CD4-positive, alpha-beta T cell treated with Interleukin-15 for 4 hours (primary cell): ENCODE data around the gene NUDT22.

ENCODE experiments used
- DNase-seq: peaks from one replicate; pipeline ENCODE4 v3.0.0-alpha.2; 2020; ENCODE audit warnings: low spot score

NUDT22 gene

GRCh38 chr11:64255135-64256128 lies 29.4 kb downstream of the NUDT22 start:
- DNase-seq, result no peak

DNA sequence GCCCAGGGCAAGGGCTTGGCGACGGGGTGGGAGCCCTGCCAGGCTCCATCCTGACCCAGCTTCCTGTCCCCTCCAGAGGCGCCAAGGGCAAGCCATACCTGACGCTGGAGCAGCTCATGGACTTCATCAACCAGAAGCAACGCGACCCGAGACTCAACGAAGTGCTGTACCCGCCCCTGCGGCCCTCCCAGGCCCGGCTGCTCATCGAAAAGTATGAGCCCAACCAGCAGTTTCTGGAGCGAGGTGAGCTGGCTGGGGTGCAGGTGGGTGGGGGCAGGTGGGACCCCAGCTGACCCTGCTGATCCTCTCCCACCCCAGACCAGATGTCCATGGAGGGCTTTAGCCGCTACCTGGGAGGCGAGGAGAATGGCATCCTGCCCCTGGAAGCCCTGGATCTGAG lies 30.2 kb downstream of the NUDT22 start:
- no peak for DNase-seq

DNA sequence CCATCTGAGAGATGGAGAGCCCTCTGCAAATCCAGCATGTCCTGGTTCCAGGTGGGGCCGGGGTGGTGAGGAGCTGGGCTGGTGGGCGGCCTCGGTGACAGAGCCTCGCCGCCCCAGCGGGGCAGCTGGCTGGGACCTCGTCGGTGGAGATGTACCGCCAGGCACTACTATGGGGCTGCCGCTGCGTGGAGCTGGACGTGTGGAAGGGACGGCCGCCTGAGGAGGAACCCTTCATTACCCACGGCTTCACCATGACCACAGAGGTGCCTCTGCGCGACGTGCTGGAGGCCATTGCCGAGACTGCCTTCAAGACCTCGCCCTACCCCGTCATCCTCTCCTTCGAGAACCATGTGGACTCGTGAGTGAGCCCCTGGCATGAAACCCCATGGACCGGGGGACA lies 32.3 kb downstream of the NUDT22 start:
- no peak for DNase-seq

DNA sequence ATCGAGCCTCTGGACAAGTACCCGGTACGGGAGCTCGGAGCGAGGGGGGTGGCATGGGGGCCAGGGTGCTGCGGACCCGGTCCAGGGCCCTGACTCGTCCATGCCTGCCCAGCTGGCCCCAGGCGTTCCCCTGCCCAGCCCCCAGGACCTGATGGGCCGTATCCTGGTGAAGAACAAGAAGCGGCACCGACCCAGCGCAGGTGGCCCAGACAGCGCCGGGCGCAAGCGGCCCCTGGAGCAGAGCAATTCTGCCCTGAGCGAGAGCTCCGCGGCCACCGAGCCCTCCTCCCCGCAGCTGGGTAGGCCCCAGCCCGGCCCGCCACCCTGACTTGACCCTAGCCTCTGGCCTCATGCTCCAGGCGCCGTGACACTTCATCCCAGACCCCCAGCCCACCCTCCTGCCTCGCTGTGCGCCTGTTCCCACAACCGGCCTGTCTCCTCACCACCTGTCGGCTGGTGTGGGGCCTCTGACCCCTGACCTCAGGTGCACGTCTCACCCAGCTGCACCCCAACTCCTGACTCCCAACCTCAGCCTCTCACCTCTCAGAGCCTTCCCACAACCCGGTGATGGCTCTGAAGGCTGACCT lies 33.0 kb downstream of the NUDT22 start:
- no peak for DNase-seq

DNA sequence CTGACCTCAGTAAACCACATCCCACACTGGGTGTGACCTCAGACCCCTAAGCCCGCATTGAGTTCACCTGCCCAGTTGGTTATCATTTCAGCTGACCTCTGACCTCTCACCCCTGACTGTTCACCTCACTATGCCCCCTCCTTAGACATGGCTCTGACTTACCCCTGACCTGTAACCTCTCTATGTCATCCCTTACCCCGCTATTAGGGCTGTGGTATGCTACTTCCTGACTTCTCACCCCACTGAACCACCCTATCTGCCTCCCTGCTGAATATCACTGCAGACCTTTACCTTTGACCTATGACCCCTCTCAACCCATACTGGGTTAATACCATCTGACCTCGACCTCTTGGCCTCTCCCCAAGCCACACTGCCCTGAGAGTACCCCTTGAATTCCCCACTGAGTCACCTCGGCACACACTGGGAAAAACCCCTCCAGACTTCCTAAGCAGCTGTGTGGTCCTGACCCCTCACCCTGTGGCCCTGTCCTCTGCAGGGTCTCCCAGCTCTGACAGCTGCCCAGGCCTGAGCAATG lies 33.5 kb downstream of the NUDT22 start:
- no peak for DNase-seq

DNA sequence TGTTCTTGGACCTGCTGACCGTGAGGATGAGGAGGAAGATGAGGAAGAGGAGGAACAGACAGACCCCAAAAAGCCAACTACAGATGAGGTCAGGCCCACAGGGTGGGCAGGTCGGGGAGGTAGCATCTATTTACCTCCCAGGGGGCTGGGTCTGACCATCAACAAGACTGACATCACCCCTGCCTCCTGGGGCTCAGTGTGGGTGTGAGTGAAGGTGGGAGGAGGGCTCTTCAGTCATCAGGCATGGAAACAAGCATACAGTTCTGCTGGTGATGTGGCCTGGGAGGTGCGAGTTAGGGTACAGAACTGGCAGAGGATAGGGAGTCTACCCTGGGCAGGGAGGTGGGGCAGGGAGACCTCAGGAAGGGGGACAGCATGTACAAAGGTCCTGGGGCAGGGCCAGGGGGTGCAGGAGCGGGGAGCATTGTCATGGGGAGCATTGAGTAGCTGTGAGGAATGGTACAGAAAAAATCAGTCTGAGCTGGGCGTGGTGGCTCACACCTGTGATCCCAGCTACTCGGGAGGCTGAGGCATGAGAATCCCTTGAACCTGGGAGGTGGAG lies 34.2 kb downstream of the NUDT22 start:
- no peak for DNase-seq

- DNase-seq, result no peak
These were observed 35.5 kb downstream of the NUDT22 start for GRCh38 chr11:64261556-64262080.

DNA sequence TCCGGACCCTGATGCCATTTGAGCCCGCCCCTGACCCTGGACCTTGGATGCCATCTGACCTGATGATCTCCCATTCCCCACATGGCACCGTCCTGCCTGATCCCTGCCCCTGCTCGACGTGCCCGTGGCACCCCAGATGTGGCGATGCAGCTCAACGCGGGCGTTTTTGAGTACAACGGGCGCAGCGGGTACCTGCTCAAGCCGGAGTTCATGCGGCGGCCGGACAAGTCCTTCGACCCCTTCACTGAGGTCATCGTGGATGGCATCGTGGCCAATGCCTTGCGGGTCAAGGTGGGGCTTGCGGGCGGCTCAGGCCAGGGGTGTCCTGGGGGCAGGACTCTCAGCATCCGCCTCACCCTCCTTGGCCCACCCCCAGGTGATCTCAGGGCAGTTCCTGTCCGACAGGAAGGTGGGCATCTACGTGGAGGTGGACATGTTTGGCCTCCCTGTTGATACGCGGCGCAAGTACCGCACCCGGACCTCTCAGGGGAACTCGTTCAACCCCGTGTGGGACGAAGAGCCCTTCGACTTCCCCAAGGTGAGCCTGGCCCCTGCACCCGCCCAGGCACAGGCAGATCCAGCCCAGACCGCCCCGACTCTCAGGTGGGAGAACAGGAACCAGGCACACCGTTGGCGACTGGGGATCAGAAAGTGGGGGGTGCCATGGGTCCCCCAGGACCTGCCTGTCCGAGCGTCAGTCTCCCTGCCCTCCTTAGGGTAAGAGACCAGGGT lies 36.4 kb downstream of the NUDT22 start:
- no peak for DNase-seq

GRCh38 chr11:64263021-64263946 lies 37.2 kb downstream of the NUDT22 start:
- no peak for DNase-seq

- no peak for DNase-seq
These were observed 37.9 kb downstream of the NUDT22 start for GRCh38 chr11:64263947-64264317.

DNA sequence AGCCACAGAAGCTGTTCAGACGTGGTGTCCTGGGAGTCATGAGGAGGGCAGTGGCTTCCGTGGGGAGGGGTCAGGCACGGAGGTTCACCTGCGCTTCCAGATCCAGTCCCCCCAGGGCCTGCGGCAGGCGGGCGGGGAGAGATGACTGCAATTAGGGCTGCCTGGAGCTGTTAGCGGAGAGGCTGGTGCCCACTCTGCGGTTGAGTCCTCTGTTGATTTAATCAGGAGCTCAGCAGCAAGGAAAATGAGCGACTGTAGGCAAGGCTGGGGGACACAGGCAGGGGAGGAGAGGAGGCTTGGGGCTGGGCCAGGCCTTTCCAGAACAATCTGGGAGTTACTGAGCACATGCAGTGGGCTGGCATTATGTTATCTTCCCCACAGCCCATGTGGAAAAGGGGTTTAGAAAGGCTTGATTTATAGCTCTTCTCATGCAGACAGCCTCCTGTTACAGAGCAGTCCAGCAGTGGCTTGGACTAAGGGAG lies 38.3 kb downstream of the NUDT22 start:
- DNase-seq, result no peak

GRCh38 chr11:64265176-64266160 lies 39.4 kb downstream of the NUDT22 start:
- DNase-seq, result no peak

DNA sequence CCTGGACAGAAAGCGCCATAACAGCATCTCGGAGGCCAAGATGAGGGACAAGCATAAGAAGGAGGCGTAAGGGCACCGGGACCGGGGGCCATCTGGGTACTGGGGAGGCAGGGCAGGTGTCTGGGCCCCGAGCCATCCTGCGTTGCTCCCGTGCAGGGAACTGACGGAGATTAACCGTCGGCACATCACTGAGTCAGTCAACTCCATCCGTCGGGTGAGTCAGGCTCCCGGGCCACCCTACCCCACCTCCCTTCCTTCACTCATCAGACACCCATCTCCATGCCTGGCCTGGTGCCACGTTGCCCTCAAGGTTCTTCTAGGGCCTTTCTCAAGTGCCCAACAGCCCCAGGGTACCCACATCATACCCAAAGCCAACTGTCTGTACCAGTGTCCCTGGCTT lies 40.3 kb downstream of the NUDT22 start:
- DNase-seq, result no peak

GRCh38 chr11:64267207-64267945 lies 41.3 kb downstream of the NUDT22 start:
- DNase-seq, result no peak

DNA sequence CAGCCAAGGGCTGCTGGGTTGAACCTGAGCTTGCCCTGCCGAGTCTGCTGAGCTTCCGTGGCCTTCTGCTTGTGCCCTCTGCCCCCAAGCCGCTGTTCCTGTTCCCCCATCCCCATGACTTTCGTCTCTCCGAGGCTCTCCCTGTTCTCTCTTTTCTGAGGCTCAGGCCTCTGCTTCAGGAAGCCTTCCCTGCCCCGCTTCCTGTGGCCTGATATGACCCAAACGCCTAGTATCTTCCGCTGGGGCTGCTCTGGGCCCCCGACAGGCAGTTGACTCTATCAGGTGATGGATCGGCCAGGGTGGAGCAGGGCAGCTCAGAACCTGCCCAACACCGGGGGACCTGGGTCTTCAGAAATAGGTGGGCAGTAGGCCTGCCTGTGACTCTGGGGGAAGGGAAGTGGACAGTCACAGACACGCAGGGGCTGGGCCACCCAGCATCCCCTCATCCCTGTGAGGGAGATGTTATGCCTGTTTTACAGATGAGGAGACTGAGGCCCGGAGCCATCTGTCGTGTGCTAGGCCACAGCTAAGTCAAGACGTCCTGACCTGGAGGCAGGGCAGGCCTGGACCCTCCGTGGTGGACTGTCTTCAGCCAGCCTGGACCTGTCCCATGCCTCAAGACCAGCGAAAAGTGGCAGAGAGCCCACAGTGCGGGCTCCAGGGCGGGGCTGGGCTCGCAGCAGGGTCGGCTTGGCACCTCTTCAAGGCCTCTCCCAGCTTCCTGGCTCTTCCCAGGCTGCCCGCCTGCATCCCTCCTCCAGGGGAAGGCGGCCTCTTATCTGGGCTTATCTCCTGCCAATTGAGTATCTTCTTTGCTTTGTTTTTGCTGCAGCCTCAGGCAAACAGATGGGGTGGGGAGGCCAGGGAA lies 42.2 kb downstream of the NUDT22 start:
- DNase-seq, result no peak

- DNase-seq, result peak; percentile 31
These were observed 42.9 kb downstream of the NUDT22 start for GRCh38 chr11:64268893-64269539.

DNA sequence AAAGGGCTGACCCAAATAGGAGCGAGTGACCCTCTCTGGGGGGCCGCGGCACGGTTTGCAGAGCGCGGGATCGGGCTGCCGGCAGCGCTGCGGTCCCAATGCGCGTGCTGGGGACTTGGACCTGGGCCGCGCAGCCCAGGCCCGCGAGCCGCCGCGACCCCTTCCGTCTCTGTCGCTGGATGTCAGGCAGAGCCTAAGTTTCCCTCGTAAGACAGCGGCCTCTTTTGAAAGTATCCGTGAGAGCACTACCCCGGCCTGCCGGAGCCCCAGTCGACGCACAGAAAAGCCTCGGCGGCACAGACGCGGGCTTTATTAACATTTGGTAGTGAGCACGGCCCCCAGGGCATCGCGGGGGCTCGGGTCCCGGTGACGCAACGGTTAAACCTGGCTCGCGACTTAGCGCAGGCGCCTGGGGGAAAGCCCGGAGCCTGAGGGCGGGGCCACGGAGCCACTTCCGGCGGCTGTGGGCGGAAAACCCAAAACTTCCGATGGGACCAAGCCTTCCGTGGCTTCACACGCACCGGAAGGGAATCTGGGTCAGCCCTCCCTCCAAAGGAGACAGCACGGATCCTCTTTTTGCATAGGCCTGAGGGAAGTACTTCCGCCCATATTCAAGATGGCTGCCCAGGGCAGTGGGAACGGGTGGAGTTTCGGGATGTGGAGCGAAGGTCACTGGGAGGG lies 43.6 kb downstream of the NUDT22 start:
- DNase-seq, result peak; percentile 98
